HG03045 (cell line): Measurements from ENCODE around the gene CBFA2T3.

Experiments
- ATAC-seq: cut with Tn5 transposase; IDR thresholded peaks from one replicate; pipeline ENCODE4 v1.9.1; 2021; ENCODE audit warnings: mild to moderate bottlenecking, moderate library complexity; ENCODE audit not compliant: unreplicated experiment

The CBFA2T3 gene

GRCh38 chr16:88826070-88826840, 150.8 kb downstream of the CBFA2T3 start:
- no peak for ATAC-seq

GRCh38 chr16:88825146-88825545, 151.9 kb downstream of the CBFA2T3 start:
- no peak for ATAC-seq
